Testis (tissue), 2 donors: ENCODE measurements around the gene GEMIN5.

Experiments used
- CTCF ChIP-seq, 3 experiments: fragments of 450-650 bp in 2 of 3; fragments of 200-600 bp in 1 of 3; sonication (generic) in 1 of 3; IDR thresholded peaks; one replicate each; pipeline ENCODE4 v1.5.1; 2016 to 2019; ENCODE audit warnings: antibody characterized with exemption in 3 of 3, mild to moderate bottlenecking in 2 of 3, moderate library complexity in 1 of 3
- POLR2A ChIP-seq: fragments of 450-650 bp; IDR thresholded peaks from one replicate; pipeline ENCODE4 v1.6.1; 2017; ENCODE audit warnings: antibody characterized with exemption, mild to moderate bottlenecking, moderate library complexity

GRCh38 chr5:154948313-154948712 is 10.3 kb upstream of the GEMIN5 start:
- TF ChIP-seq CTCF (IDR thresholded peaks at IDR 0.05) = no peak
- TF ChIP-seq POLR2A = no peak
